CD4-positive, alpha-beta T cell treated with Interleukin-4 for 1 hour (primary cell): Measurements from ENCODE around the gene TMUB1.

Source experiments
- DNase-seq, 2 donors: peaks; one replicate each; pipeline ENCODE4 v3.0.0-alpha.2; 2020 to 2022

Gene TMUB1

GRCh38 chr7:151066273-151066974 is 16.9 kb downstream of the TMUB1 start:
- no peak for DNase-seq

GRCh38 chr7:151065516-151065915 is 17.8 kb downstream of the TMUB1 start:
- no peak for DNase-seq

GRCh38 chr7:151064993-151065392 is 18.3 kb downstream of the TMUB1 start:
- no peak for DNase-seq

DNA sequence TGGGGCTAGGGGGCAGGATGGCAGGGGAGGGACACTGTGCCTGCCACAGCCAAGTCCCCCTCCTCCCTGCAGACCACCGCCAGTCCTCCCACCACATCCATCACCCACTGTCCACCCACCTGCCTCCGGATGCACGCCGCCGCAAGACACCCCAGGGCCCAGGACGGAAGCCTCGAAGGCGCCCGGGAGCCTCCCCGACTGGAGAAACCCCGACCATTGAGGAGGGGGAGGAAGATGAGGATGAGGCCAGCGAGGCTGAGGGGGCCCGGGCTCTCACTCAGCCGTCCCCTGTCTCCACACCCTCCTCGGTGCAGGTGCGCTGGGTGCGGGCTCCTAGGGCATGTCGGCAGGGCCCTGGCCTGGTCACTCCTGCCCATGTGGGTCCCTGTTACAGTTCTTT is 18.8 kb downstream of the TMUB1 start:
- DNase-seq = no peak

- DNase-seq = no peak
Measured at GRCh38 chr7:151063212-151063561, 20.1 kb downstream of the TMUB1 start.

GRCh38 chr7:151062399-151063211 is 20.7 kb downstream of the TMUB1 start:
- no peak for DNase-seq

- DNase-seq = no peak
Measured at GRCh38 chr7:151062111-151062398, 21.2 kb downstream of the TMUB1 start.

- DNase-seq = no peak
Measured at GRCh38 chr7:151061213-151062110, 21.8 kb downstream of the TMUB1 start.

DNA sequence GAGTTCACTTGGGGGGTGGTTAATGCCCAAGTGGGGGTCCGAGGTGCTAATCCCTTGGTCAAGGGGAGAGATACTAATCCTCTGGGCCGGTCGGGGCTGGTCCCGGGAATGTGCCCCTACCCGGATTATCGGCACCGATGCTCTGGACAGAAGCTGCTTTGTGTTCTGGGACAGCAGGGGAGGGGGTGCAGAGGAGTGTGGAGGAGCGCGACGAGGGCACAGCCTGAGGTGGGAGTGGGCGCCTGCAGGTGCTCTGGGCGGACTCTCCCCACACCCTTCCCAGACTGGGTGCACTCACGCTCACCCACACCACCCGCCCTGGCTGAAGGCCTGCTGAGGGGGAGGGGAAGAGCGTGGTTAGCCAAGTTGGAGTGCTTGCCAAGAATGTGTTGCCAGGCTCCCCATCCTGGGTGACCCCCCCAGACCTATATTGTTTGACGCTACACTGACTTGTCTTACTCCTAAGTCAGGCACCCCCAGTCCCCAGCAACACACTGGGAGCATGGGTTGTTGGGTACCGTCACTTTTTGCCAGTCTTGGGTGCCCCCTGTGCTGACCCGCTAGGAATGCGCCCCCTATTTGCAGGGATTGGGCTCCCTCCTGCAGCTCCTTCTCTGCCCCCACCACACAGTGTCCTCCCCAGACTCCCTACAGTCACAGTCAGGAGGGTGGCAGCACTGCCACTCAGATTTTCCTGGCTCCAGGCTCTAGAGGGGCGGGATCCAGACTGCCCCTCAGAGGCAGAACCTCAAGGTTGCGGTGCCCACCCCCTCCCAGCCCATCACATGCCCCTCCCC is 22.7 kb downstream of the TMUB1 start:
- no peak for DNase-seq

DNA sequence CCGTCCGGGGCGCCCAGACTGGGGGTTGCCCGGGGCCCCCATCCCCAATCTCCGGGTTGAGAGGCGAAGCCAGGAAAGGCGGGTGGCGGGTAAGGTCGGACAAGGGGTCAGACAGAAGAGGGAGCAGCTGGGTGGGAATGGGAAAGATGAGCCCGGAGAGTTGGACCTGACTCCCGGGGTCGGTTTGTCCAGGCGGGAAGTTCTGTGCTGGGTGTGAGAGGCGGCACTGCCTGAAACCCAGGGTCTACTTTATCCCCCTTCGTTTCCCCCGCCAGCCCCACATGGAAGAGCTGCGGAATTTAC is 23.2 kb downstream of the TMUB1 start:
- DNase-seq = no peak

- peak; percentile 57 to 70 for DNase-seq
Measured at GRCh38 chr7:151059367-151060112, 23.8 kb downstream of the TMUB1 start, which contains the start of gene SLC4A2. SLC4A2 (plus strand) TSS chr7:151059589; CDS start chr7:151061988, 2,399 bp downstream.

GRCh38 chr7:151058781-151059366 is 24.4 kb downstream of the TMUB1 start:
- no peak for DNase-seq

DNA sequence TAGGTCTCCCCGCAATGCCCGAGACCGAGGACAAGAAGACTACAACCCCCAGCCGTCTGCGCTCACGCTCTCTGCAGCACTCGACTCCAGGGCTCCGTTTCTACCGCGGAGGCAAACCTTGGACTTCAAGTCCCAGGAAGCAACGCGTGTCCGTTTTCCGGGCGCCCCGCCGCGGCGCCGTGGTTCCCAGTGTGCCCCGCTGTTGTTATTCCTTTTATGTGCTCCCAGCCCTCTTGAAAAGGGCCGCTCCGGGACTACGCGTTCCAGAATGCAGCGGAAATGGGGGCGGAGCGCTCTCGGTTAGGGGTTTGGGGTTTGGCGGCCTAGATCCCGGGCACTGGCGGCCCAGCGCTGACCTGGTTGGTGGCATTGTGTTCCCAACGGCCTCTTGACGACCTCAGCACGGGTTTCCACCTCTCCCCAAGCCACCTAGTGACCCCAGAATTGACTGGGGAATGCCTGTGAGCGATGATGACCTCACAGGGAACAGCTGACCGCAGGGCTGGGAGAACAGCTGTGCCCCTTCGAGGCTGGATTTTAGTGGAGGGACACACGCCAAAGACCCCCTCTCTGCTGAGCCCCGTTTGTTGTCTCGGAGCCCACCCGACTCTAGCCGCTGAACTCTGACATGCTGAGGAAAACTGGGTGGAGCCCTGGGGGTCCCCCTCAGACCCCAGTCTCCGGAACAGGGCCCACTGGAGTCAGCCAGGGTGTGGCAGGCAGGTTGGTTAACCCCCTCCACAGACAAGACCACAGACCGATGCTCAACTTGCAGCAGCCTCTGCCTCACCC is 25.1 kb downstream of the TMUB1 start:
- peak; percentile 99 for DNase-seq

DNA sequence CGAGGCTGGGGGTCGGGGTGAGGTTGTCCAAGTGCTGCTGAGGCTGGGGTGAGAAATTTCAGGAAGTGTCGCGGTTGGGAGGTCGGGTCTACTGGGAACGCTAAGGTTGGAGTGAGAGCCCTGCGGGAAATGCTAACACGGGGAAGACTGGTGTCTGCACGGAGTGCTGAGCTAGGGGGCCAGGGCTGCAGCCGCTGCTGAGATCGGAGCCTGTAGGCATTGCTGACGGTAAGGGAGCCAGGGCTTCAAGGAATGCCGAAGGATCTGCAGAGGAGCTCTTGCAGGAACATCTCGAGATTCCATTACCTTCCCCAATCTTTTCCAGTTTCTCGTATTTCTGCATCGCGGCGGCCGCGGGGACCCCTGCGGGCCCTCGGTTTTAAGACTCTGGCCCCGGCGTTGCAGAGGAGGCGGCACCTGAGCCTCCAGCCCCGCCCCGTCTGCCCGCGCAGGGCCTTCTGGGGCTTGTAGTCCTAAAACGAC is 25.7 kb downstream of the TMUB1 start, which contains the start of gene CDK5:
Gene CDK5, minus strand, starts transcription at position 392 of the 483 bp plus-strand sequence. Its CDS starts 49 bp downstream, at position 343.
- no peak for DNase-seq

- DNase-seq = no peak
Measured at GRCh38 chr7:151056666-151057505, 26.4 kb downstream of the TMUB1 start.

DNA sequence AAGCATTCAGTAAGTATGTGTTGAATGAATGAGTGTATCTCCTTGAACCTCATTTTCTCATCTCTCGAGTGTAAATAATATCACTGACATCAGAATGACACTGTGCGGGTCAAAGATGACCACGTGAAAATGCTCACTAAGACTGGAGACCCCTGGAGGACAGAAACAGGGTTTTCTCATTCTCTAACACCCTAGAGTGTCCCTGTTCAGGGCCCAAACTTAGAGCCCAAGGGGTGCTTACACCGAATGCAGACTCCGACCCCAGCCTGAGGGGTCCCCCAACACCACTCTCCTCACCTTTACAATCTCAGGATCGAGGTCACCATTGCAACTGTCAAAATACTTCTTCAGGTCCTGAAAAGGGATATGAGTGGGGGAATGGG is 27.0 kb downstream of the TMUB1 start:
- no peak for DNase-seq

- DNase-seq = no peak
Measured at GRCh38 chr7:151053751-151054150, 29.5 kb downstream of the TMUB1 start.

DNA sequence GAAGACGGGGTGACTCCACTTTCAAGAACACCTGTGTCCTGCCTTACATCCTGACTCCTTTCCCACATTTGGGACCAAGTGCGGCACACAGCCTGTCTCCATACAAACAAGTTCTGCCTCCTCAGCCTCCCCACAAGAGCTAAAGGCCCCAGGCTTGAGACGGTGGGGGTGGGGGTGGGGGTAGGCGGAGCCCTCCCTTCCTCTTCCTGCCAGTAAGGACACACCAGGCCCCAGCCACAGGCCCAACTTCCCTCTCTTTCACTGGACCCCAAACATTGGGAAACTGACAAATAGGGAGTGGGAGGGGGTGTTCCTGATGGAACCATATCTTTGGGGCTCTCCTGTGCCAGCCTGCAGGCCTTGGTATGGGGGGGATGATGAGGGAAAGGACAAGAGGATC is 30.2 kb downstream of the TMUB1 start:
- DNase-seq = no peak

DNA sequence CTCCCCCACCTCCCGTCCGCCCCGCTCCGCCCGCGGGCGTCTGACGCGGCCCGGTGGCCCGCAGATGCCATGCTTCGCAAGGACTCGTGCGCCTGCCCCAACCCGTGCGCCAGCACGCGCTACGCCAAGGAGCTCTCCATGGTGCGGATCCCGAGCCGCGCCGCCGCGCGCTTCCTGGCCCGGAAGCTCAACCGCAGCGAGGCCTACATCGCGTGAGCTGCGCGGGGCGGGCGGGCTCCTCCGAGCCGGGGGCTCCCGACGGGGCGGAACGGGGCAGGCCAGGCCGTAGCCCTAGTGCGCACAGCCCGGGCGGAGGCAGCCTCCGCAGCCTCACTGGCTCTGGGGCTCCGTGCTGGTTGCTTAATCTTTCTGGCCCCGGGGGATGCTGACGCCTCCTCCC is 32.2 kb downstream of the TMUB1 start:
- DNase-seq = peak; percentile 39 to 55
